PC-3 (cell line): ENCODE measurements around the gene EMILIN3. TPM values are rescaled to one million over a fixed set of nuclear protein-coding genes. Genes with fewer than 3 reads are reported as not detected.

Source experiments
- ATAC-seq: fragments of 200-7000 bp; cut with Tn5 transposase; 2 replicates; pipeline ENCODE4 v1.9.1; 2020; ENCODE audit warnings: mild to moderate bottlenecking, moderate library complexity
- BruUV-seq: library from RNA; stranded (reverse); fragments of 400-500 nt; replicated peaks from 2 replicates; lab custom pipeline; 2021; lab: Mats Ljungman, UMichigan
- CTCF ChIA-PET: fragments of 300-600 bp; sonication (Branson Sonifier 250); formaldehyde crosslinking; loops from one replicate; lab custom pipeline; 2022; ENCODE audit warnings: antibody characterized with exemption; lab: Charles Lee
- POLR2A ChIA-PET: fragments of 300-600 bp; sonication (Branson Sonifier 250); formaldehyde crosslinking; loops from one replicate; lab custom pipeline; 2022; ENCODE audit warnings: antibody characterized with exemption; ENCODE audit not compliant: unreplicated experiment; lab: Charles Lee
- DNase-seq: peaks from one replicate; pipeline ENCODE4 v3.0.0-alpha.2; 2015
- H2AFZ ChIP-seq: fragments of 300-600 bp; sonication (generic); 2 replicates; pipeline ENCODE4 v1.6.0; 2016; ENCODE audit warnings: antibody characterized with exemption, low read length
- H3F3A ChIP-seq: fragments of 300-600 bp; sonication (generic); one replicate; pipeline ENCODE4 v1.6.0; 2017; ENCODE audit warnings: antibody characterized with exemption, low read length, control low read depth, mild to moderate bottlenecking; ENCODE audit not compliant: unreplicated experiment
- H3K27ac ChIP-seq: fragments of 300-600 bp; sonication (generic); 2 replicates; pipeline ENCODE4 v1.5.1; 2016; ENCODE audit warnings: mild to moderate bottlenecking, low read length
- H3K27me3 ChIP-seq: fragments of 300-600 bp; sonication (generic); 2 replicates; pipeline ENCODE4 v1.6.1; 2016; ENCODE audit warnings: low read length, mixed read lengths
- H3K36me3 ChIP-seq: fragments of 300-600 bp; sonication (generic); 2 replicates; pipeline ENCODE4 v1.6.1; 2016; ENCODE audit warnings: low read depth, mixed run types, low read length, mixed read lengths
- H3K4me1 ChIP-seq: fragments of 300-600 bp; sonication (generic); 2 replicates; pipeline ENCODE4 v1.5.1; 2016; ENCODE audit warnings: low read length; ENCODE audit not compliant: insufficient read depth
- H3K4me2 ChIP-seq: fragments of 300-600 bp; sonication (generic); 2 replicates; pipeline ENCODE4 v1.6.0; 2016; ENCODE audit warnings: low read length
- H3K4me3 ChIP-seq: fragments of 300-600 bp; sonication (generic); 2 replicates; pipeline ENCODE4 v1.5.1; 2016; ENCODE audit warnings: mild to moderate bottlenecking, low read length, mixed read lengths
- H3K79me2 ChIP-seq: fragments of 300-600 bp; sonication (generic); 2 replicates; pipeline ENCODE4 v1.6.1; 2017; ENCODE audit warnings: low read length, mixed read lengths
- H3K9ac ChIP-seq: fragments of 300-600 bp; sonication (generic); 2 replicates; pipeline ENCODE4 v1.6.0; 2016; ENCODE audit warnings: mild to moderate bottlenecking, low read length
- H3K9me2 ChIP-seq: fragments of 300-600 bp; sonication (generic); replicated peaks from 2 replicates; pipeline ENCODE4 v1.6.1; 2016; ENCODE audit warnings: mixed run types, low read length, mixed read lengths
- H3K9me3 ChIP-seq: fragments of 300-600 bp; sonication (generic); 2 replicates; pipeline ENCODE4 v1.6.1; 2016; ENCODE audit warnings: low read length, mixed read lengths
- H4K20me1 ChIP-seq: fragments of 300-600 bp; sonication (generic); 2 replicates; pipeline ENCODE4 v1.6.1; 2016; ENCODE audit warnings: low read length, mixed read lengths
- EZH2 ChIP-seq: fragments of 300-600 bp; sonication (generic); IDR thresholded peaks from one replicate; pipeline ENCODE4 v1.6.1; 2017; ENCODE audit warnings: antibody characterized with exemption, mild to moderate bottlenecking, low read length; ENCODE audit not compliant: unreplicated experiment
- EZH2phosphoT487 ChIP-seq: fragments of 300-600 bp; sonication (generic); IDR thresholded peaks from 2 replicates; pipeline ENCODE4 v1.6.1; 2018; ENCODE audit warnings: mild to moderate bottlenecking, antibody characterized with exemption, low read length, borderline replicate concordance
- intact Hi-C: fragments of 100-400 bp; cut with micrococcal nuclease; formaldehyde crosslinking; loops from 2 replicates; pipeline ENCODE4 v1.9.0; 2023
- total RNA-seq: library from RNA; depleted of rRNA; stranded (reverse); fragments of >200 nt; gene quantifications from 2 replicates; pipeline ENCODE4 v1.2.3, GENCODE V29; 2014
- TF ChIP-seq, protein P1 (sequence below): fragments of 300-600 bp; sonication (generic); conservative IDR thresholded peaks from 2 replicates; pipeline ENCODE4 v1.5.1; 2017; ENCODE audit warnings: antibody characterized with exemption, low read depth, mild to moderate bottlenecking, low read length

Gene EMILIN3
- total RNA-seq, 1 experiment from 2014 or later = not detected

DNA sequence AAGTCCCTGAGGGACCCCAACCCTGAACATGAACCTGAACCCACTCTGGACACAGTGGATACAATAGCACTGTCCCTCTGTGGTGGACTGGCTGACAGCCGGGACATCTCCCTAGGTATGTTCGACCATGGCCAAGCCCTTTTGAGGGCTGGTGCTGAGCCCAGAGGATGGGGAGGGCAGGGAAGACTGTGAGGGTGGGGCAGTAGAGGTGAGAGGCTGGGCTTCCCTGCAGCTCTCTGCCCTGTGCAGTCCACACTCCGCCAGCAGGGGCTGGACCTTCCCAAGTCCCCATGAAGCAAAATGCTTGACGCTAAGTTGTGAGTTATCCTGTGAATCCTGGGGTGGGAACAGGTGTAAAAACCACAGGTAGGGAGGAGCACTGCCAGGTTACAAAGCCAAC, 14.5 kb downstream of the EMILIN3 start:
- Histone ChIP-seq H3K9ac (no peak overlapping the region), H3K9me2 (no peaks in the 10 kb centered on the region), H3K27ac (no peak overlapping the region), H2AFZ (no peak overlapping the region), H3K9me3 (no peaks in the 10 kb centered on the region), H4K20me1 (no peaks in the 10 kb centered on the region), H3F3A (no peaks in the 10 kb centered on the region), H3K4me2 (no peak overlapping the region), H3K27me3 (no peaks in the 10 kb centered on the region), H3K4me3 (no peak overlapping the region), H3K4me1 (no peaks in the 10 kb centered on the region), H3K36me3 (peaks cover 10% of the 10 kb centered on the region; the same call in 1 of the 2 replicates), H3K79me2 (no peaks in the 10 kb centered on the region)
- DNase-seq = no peak
- TSS peak; percentile 9 for BruUV-seq
- POLR2A ChIA-PET = no interaction called here
- peak; percentile 29; the same call in 1 of the 2 replicates for ATAC-seq
- intact Hi-C loops = no loop called here
- TF ChIP-seq EZH2 (no peak), EZH2phosphoT487 (no peak)
- TF ChIP-seq, protein P1, sequence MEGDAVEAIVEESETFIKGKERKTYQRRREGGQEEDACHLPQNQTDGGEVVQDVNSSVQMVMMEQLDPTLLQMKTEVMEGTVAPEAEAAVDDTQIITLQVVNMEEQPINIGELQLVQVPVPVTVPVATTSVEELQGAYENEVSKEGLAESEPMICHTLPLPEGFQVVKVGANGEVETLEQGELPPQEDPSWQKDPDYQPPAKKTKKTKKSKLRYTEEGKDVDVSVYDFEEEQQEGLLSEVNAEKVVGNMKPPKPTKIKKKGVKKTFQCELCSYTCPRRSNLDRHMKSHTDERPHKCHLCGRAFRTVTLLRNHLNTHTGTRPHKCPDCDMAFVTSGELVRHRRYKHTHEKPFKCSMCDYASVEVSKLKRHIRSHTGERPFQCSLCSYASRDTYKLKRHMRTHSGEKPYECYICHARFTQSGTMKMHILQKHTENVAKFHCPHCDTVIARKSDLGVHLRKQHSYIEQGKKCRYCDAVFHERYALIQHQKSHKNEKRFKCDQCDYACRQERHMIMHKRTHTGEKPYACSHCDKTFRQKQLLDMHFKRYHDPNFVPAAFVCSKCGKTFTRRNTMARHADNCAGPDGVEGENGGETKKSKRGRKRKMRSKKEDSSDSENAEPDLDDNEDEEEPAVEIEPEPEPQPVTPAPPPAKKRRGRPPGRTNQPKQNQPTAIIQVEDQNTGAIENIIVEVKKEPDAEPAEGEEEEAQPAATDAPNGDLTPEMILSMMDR = peak; percentile 18; the same call in 1 of the 2 replicates
- CTCF ChIA-PET = no interaction called here

DNA sequence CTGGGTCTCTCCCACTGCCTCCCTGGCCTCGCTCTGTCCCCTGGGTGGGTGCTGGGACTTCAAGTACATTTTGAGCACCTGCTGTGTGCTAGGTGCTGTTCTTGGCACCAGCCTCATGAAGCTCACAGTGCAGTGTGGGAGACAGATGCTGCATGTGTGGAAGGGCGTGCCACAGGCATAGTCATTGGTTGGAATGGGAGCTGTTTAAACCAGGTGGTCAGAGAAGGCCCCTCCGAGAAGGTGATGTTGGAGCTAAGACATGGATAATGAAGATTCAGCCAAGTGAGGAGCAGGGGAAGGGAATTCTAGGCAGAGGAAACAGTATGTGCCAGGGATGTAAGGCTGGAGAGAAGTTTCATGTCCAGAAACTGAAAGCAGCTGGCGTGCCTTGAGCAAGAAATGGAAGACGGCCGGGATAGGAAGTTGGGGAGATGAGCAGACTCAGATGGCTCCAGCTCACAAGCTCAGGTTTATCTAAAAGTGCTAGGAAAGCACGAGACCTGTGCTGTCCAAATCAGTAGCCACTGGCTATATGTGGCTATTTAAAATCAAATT, 16.1 kb downstream of the EMILIN3 start:
- CTCF ChIA-PET = no interaction called here

DNA sequence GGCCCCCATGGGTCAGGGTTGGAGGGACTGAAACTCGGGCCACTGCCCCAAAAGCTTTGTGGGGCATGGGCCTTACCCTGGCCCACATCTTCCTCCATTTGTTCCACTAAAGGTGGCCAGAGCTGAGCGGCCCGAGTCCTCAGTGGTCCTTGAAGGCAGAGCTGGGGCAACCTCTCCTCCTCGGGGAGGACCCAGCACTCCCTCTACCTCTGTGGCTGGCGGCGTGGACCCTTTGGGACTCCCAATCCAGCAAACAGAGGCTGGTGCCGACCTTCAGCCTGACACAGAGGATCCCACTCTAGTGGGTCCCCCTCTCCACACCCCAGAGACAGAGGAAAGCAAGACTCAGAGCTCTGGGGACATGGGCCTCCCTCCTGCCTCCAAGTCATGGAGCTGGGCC, 16.7 kb downstream of the EMILIN3 start:
- Histone ChIP-seq H3K9me3 (no peaks in the 10 kb centered on the region), H3K9me2 (no peaks in the 10 kb centered on the region), H3K79me2 (no peaks in the 10 kb centered on the region), H3K9ac (no peak overlapping the region), H3K4me1 (no peaks in the 10 kb centered on the region), H3K4me3 (no peak overlapping the region), H3K27ac (no peak overlapping the region), H4K20me1 (no peaks in the 10 kb centered on the region), H3K27me3 (no peaks in the 10 kb centered on the region), H2AFZ (no peak overlapping the region), H3K4me2 (no peak overlapping the region), H3K36me3 (peaks cover 9% of the 10 kb centered on the region; the same call in 1 of the 2 replicates), H3F3A (no peaks in the 10 kb centered on the region)
- ChIA-PET POLR2A (no interaction called here), CTCF (interaction anchor here (0.6 kb wide), 1 partner anchor 61 kb away, joined by 4 read pairs; no protein-coding TSS in a partner anchor)
- ATAC-seq = no peak
- DNase-seq = no peak
- TF ChIP-seq, protein P1 = no peak
- TF ChIP-seq EZH2 = no peak
- TF ChIP-seq EZH2phosphoT487 = no peak
- no TSS peak for BruUV-seq
- intact Hi-C loops = no loop called here

More for the DNA sequence above, 16.1 kb downstream of the EMILIN3 start:
- Histone ChIP-seq H3K27me3 (no peaks in the 10 kb centered on the region), H3K27ac (no peak overlapping the region), H3K36me3 (peaks cover 9% of the 10 kb centered on the region; the same call in 1 of the 2 replicates), H3F3A (no peaks in the 10 kb centered on the region), H3K4me1 (no peaks in the 10 kb centered on the region), H3K9me3 (no peaks in the 10 kb centered on the region), H3K79me2 (no peaks in the 10 kb centered on the region), H2AFZ (no peak overlapping the region), H3K4me3 (no peak overlapping the region), H4K20me1 (no peaks in the 10 kb centered on the region), H3K9ac (no peak overlapping the region), H3K4me2 (no peak overlapping the region), H3K9me2 (no peaks in the 10 kb centered on the region)
- DNase-seq = no peak
- BruUV-seq = no TSS peak
- TF ChIP-seq EZH2phosphoT487 = no peak
- no peak for TF ChIP-seq EZH2
- TF ChIP-seq, protein P1 = no peak
- POLR2A ChIA-PET = interaction anchor here (0.6 to 0.7 kb wide), 2 partner anchors 10 to 56 kb away, joined by 3 read pairs; no protein-coding TSS in a partner anchor
- no peak for ATAC-seq
- intact Hi-C loops = no loop called here
